ENCODE data around the gene BMP10.

Gene BMP10

GRCh38 chr2:68827666-68828065 lies 43.5 kb downstream of the BMP10 start:
- no peak for DNase-seq (ENCODE audit: low read depth)
- H3K4me3 ChIP-seq (ENCODE audit: low read depth, low read length) = no peak overlapping the region
- no peak for TF ChIP-seq CTCF (IDR thresholded peaks at IDR 0.05; ENCODE audit: low read depth, low read length, missing control alignments)

GRCh38 chr2:68825866-68826265 lies 45.3 kb downstream of the BMP10 start:
- TF ChIP-seq CTCF (IDR thresholded peaks at IDR 0.05; ENCODE audit: low read depth, low read length, missing control alignments) = no peak
- no peak for DNase-seq (ENCODE audit: low read depth)
- no peak overlapping the region for H3K4me3 ChIP-seq (ENCODE audit: low read depth, low read length)

GRCh38 chr2:68824831-68825230 lies 46.4 kb downstream of the BMP10 start:
- H3K4me3 ChIP-seq (ENCODE audit: low read depth, low read length) = no peak overlapping the region
- TF ChIP-seq CTCF (IDR thresholded peaks at IDR 0.05; ENCODE audit: low read depth, low read length, missing control alignments) = no peak
- DNase-seq (ENCODE audit: low read depth) = no peak

GRCh38 chr2:68822207-68822872 lies 48.9 kb downstream of the BMP10 start:
- no peak for DNase-seq (ENCODE audit: low read depth)
- H3K4me3 ChIP-seq (ENCODE audit: low read depth, low read length) = no peak overlapping the region
- no peak for TF ChIP-seq CTCF (IDR thresholded peaks at IDR 0.05; ENCODE audit: low read depth, low read length, missing control alignments)

GRCh38 chr2:68819556-68819955 lies 51.6 kb downstream of the BMP10 start:
- no peak for DNase-seq (ENCODE audit: low read depth)
- no peak overlapping the region for H3K4me3 ChIP-seq (ENCODE audit: low read depth, low read length)
- TF ChIP-seq CTCF (IDR thresholded peaks at IDR 0.05; ENCODE audit: low read depth, low read length, missing control alignments) = no peak

GRCh38 chr2:68817306-68817705 lies 53.9 kb downstream of the BMP10 start:
- DNase-seq (ENCODE audit: low read depth) = no peak
- no peak overlapping the region for H3K4me3 ChIP-seq (ENCODE audit: low read depth, low read length)

More at GRCh38 chr2:68817306-68817705, 53.9 kb downstream of the BMP10 start:
- no peak for TF ChIP-seq CTCF (IDR thresholded peaks at IDR 0.05; ENCODE audit: low read depth, low read length, missing control alignments)
